GM10266 (cell line): ENCODE measurements around the gene GPS1.

Experiments
- DNase-seq: peaks from one replicate; pipeline ENCODE4 v3.0.0; 2012; ENCODE audit errors: extremely low spot score
- CTCF ChIP-seq: IDR thresholded peaks from 2 replicates; pipeline ENCODE4 v1.5.1; 2012; ENCODE audit warnings: mild to moderate bottlenecking, low read depth; ENCODE audit not compliant: control insufficient read depth, insufficient read depth; ENCODE audit errors: missing control alignments

The GPS1 gene

GRCh38 chr17:82087961-82088837 lies 36.5 kb downstream of the GPS1 start:
- DNase-seq: no peak
- TF ChIP-seq CTCF: no peak

GRCh38 chr17:82088838-82089722 lies 37.4 kb downstream of the GPS1 start:
- DNase-seq: no peak

GRCh38 chr17:82089723-82090548 lies 38.2 kb downstream of the GPS1 start:
- no peak for TF ChIP-seq CTCF
- no peak for DNase-seq

More at GRCh38 chr17:82088838-82089722, 37.4 kb downstream of the GPS1 start:
- no peak for TF ChIP-seq CTCF

- TF ChIP-seq CTCF: no peak
- DNase-seq: no peak
Observed at GRCh38 chr17:82090549-82091263, 39.0 kb downstream of the GPS1 start.

- no peak for TF ChIP-seq CTCF
- no peak for DNase-seq
Observed at GRCh38 chr17:82091264-82092066, 39.8 kb downstream of the GPS1 start.

- no peak for TF ChIP-seq CTCF
- DNase-seq: no peak
Observed at GRCh38 chr17:82092094-82092586, 40.4 kb downstream of the GPS1 start.
